HL-60/S4 treated with retinoic acid at 250 ng/mL for 4 days and 3 days (cell line): Measurements from ENCODE around the gene ZNRF2.

Source experiments
- in situ Hi-C: fragments of 300-500 bp; cut with MboI; formaldehyde crosslinking; loops from 2 replicates; pipeline ENCODE4 v1.7.0; 2022; ENCODE audit warnings: low sequenced_read_pairs

Gene ZNRF2

DNA sequence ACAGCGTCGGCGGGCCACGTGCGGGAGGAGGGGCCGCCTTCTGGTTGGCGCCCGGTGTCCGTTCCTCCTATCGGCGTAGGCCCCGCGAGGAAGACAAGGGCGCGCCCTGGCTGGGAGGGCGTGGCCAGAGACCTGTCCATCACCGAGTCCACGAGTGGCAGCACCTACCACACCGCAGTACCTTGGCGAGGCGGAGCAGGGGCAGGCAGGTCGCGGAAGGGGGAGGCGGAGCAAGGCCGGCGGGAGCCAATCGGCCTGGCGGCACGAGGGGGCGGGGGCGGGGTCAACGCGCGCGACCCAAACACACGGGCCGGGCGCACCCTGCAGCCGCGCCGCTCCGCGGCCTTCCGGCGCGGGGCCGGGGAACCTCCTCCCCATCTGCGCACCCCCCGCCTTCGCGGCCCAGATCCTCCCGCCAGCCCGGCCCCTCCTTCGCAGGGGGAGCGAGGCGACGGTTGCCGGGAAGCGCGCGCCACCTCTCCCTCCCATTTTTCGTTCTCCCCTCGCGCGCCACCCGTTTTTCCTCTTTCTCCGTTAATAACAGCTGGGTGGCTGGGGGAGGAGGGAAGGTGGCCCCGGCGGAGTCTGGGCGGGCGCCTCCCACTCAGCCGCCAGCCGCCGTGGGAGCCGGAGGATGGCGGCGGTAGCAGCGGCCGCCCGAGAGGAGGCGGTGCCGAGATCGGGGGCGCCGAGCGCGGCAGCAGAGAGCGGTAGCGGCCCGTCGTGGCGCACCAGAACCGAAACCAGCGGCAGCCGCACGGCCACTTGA lies at the start of gene ZNRF2:
Gene ZNRF2 (plus strand): TSS at position 300 of the 769 bp plus-strand sequence. CDS start 761 bp downstream, outside the sequence.
- in situ Hi-C loops = no loop called here

DNA sequence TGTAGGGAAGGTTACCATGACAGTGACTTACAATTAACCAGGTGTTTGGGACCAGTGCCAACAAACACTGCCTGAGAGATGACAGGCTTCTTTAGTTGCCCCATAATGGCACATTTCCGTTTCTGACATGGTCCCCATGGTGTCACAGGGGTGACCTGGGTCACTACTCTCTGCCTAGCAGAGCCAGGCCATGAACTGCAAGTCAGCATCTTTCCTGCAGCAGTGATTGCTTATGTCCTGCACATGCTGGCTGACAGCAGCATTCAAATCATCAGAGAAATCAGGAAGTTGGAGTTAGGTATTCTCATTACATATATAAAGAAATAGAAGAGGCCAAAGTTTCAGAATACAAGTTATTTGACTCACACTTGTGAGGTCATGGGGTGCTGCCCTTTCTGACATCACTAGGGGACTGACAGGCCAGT lies 47.1 kb upstream of the ZNRF2 start:
- in situ Hi-C loops = no loop called here

DNA sequence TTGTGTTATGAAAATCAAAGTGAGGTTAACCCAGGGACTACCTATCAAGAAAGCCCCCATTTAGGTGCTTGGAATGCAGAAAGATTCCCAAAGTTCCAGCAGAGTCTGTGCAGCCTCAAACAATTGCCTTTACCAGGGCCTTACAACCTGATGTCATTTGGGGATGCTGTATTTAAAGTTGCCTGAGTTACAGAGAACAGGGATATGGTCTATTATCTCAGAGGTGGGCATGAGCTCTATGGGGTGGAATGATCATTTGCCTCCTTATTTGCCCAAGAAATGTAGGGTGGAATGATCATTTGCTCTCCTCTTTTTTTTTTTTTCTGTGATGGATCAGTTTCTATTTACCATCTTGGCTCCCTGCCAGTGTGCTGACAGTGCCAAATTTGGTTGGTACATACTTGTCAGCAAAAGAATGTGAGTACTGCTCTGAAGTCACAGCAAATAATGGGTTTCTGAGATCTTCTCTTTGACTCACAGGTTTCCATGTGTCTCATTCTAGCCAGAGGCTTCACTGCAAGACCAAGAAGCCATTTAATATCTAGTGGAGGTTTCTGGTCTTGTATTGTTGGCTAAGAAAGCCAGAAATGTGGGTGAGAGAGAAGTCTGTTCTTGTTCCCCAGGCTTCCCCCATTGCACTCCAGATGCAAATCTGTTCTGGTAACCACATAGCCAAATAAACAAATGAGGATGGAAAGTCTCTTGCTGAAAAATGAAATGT lies 45.5 kb upstream of the ZNRF2 start:
- in situ Hi-C loops = no loop called here

- in situ Hi-C loops = no loop called here
Observed at GRCh38 chr7:30240106-30240800, 44.1 kb upstream of the ZNRF2 start.

DNA sequence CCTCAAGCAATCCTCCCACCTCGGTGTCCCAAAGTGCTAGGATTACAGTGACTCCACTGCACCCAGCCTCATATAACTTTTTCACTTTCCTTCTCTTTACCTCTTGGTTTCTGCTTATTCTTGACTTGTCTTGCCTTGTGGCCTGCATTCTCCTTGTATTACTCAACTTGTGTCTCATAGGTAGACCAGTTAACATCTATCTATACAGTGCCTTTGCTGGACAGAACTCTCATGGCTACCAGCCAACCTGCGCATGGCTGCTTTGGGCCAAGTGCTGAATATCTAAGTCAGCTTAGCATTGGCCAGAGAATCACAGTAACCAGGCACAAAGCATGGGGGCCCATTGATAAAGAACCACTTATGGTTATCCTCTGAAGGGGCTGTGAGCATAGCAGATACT lies 42.6 kb upstream of the ZNRF2 start:
- in situ Hi-C loops = no loop called here

DNA sequence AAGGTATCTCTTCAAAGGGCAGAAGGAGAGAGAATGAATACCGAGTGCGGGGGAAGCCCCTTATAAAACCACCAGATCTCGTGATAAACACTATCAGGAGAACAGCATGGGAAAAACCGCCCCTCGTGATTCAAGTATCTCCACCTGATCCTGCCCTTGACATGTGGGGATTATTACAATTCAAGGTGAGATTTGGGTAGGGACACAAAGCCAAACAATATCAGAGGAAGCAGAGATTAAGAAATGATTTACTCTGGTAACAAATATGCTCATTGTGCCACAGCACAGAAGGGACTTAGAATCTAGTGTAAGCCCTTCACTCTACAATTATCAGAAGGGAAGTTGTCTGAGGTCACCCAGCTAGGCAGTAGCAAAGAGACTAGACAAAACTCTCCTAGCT lies 40.1 kb upstream of the ZNRF2 start:
- in situ Hi-C loops = no loop called here

- in situ Hi-C loops = no loop called here
Observed at GRCh38 chr7:30245913-30246312, 38.5 kb upstream of the ZNRF2 start.

DNA sequence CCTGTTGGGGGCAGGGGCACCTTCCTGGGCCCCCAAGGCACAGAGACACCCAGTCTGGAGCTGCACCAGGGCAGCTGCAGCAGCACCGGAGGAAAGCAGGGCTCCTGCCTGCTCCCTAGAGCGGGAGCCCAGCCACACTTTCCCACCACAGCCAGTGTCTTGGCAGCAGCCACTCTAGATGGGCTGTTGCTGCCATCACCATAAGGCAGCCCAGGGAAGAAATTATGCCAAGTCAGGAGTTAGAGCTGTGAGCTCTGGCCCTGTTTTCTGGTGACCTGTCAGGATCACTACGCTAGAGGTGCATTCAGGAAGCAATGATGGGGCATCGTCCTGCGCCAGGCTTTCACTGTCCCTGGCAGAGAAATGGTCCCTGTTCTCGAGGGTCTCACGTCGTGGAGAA lies 38.0 kb upstream of the ZNRF2 start:
- in situ Hi-C loops = no loop called here

- in situ Hi-C loops = no loop called here
Observed at GRCh38 chr7:30247541-30248401, 36.6 kb upstream of the ZNRF2 start.

GRCh38 chr7:30249316-30249715 lies 35.1 kb upstream of the ZNRF2 start:
- in situ Hi-C loops = no loop called here

- in situ Hi-C loops = no loop called here
Observed at GRCh38 chr7:30249986-30250774, 34.2 kb upstream of the ZNRF2 start.

DNA sequence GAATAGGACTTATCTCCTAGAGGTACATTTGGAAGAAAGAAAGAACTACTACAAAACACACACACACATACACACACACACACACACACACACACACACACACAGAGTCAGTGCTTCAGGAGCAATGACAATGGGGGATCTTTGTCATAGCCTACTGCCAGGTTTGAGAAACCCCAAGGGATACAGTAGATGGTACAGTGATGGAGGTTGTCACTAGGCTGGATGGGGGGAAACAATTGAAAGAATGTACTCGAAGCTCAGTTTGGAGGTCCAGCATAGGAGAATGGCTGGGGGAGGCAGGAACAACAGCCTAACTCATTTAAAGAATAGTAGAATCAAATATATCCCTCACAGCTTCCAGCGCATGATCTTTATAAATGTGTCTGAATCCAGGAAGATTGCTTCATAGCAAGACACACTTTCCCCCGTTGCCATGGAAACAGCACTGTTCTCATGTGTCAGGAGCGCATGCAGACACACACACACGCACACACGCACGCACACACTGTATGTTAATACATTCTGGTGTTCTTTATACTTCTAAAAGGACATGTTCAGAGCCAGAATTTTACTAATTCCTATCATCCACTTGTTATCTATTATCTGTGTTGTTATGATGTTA lies 32.6 kb upstream of the ZNRF2 start:
- in situ Hi-C loops = no loop called here

DNA sequence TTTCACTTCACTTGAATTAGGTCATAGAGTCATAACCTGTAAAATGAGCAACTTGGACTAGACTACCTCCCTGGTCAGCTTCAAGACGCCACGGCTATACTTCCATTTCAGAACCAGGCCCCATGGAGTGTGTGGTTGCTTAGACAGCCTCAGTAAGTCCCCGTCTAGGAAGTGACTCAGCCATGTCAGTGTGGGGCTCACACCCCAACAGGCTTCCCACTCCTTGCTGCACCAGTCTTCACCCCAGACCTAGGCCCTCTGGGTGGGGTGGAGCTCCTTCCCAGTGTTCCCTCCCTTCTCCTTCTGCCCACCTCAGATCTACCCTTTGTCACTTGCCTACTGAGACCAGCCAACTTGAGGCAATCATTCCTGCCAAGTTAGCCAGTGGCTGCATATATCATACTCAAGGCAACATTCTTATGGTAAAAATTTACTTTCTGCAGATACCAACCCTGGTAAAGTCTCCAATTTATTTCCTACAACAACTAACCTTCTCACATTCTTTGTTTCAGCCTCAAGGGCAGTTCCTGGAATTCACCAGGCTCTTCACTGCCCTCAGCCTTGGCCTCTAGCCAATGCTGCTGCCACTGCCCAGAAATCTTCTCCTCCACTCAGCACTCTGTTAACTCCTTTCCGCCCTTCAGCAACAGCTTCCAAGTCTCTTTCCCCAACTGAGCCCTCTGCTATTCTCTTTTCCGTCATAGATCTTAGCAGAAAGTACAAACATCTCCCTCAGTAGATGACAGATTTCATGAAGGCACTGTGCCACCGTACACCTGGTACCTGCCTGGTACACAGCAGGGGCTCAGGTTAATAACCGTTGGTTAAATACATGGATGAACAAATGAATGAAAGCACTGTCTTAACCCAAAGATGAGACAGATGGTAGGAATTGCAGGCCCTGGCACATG lies 31.3 kb upstream of the ZNRF2 start:
- in situ Hi-C loops = no loop called here

DNA sequence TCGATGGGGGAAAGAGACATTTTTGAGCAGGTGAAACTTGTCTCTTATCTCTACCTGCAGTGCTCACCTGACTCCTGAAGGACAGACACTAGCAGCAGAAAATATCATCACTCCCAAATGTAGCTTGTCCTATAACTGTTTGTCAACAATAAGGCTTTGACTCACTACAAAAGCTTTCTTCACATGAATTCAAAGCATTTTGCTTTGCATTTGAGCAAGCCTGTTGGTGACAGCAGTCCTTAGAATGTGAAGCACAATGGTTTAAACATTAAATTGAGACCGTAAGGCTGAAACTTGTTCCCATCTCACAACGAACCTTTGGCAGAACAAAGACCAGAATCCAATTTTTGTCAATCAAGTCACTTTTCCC lies 30.6 kb upstream of the ZNRF2 start:
- in situ Hi-C loops = no loop called here

DNA sequence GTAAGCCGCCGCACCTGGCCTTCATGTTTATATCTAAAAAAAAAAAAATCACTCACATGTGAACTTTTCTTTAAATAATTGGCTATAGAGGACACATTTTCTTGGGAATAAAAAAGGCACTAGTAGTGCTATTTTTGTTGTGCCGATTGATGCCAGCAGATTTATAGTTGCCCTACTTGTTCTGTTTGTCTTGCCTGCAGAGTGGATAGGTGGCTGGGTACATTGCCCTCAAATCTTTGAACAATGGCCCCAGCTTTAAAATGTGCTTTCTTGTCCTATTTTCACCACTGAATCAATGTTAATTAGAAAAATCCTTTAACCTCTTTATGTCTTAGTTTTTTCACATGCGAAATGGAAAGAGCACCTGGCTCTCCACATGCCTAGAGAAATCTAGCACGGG lies 30.1 kb upstream of the ZNRF2 start:
- in situ Hi-C loops = no loop called here

DNA sequence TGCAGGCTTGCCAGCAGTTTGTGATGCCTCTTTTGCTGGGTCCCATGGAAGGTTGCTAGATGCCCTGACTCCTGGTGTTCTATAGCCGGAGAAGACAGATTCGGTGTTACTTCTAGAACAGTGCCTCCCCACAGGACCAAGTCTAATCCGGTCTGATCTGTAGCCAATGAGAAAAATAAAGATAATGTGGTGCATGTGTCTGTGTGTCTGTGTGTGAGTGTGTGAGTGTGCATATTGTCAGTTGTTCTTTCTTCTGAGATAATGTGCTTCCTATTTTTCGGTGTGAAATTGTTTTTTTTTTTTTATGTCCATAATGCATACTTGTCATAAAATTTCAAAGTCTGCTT lies 29.7 kb upstream of the ZNRF2 start:
- in situ Hi-C loops = no loop called here

- in situ Hi-C loops = no loop called here
Observed at GRCh38 chr7:30255064-30255769, 29.2 kb upstream of the ZNRF2 start.

DNA sequence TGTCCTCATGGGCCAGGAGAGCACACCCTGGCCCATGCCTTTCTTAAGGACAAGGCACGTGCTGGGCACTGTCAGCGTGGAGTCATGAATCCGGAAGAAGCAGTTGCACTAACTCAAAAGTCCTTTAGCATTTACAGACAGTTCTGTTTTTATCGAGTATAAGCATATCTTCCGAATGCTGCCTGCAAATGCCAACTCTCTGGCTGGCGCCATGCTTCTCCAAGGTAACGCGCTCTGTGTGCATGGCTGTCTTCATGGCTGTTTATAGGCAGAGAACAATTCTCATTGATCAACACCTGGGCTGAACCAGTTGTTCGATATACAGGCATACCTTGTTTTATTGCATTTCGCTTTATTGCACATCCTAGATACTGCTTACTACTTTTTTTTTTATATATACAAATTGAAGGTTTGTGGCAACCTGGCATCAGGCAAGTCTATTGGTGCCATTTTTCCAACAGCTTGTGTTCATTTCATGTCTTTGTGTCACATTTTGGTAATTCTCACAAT lies 28.0 kb upstream of the ZNRF2 start:
- in situ Hi-C loops = no loop called here
